ENCODE measurements around the gene GTF2F2.
"Not testable (repeated sequence)": the region's sequence is repeated elsewhere in the genome, so short reads cannot be mapped to it uniquely, and the experiment has no call there.

Gene GTF2F2

DNA sequence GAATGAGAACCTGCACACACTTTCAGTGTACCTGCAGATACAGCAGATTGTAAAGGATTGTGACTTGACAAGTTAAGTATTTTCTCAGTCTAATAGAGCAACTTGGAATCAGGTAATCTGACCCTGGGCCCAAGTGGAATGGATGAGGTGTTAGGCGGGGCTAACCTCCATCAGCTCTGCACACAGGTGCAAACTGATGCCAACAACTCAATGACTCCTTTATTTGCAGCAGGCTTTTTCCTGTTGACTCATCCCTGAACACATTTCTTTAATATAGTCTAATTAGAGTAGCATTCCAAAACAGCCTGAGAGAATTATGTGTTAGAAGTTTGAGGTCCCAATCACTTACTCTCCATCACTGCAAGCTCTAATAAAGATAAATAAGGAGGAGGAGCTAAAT, 171.9 kb downstream of the GTF2F2 start:
- H3K9me3 Mint-ChIP-seq, result no peaks in the 10 kb centered on the region
- H3K27ac Mint-ChIP-seq, result peak overlapping the region; percentile 2
- ATAC-seq (ENCODE audit: low read depth), result no peak
- DNase-seq (ENCODE audit: low spot score in 2 of 2), result no peak
- H3K36me3 Mint-ChIP-seq, result peaks cover 7% of the 10 kb centered on the region
- no peak overlapping the region for H3K4me3 Mint-ChIP-seq
- H3K27me3 Mint-ChIP-seq, result no peaks in the 10 kb centered on the region
- peaks cover 6% of the 10 kb centered on the region for H3K4me1 Mint-ChIP-seq

GRCh38 chr13:45295536-45295935, 175.2 kb downstream of the GTF2F2 start:
- ATAC-seq (ENCODE audit: low read depth) (no peak), DNase-seq (ENCODE audit: low spot score in 2 of 2) (no peak)
- peaks cover 2% of the 10 kb centered on the region for H3K36me3 Mint-ChIP-seq
- peaks cover 13% of the 10 kb centered on the region for H3K4me1 Mint-ChIP-seq
- no peaks in the 10 kb centered on the region for H3K9me3 Mint-ChIP-seq
- no peak overlapping the region for H3K4me3 Mint-ChIP-seq
- H3K27ac Mint-ChIP-seq, result no peak overlapping the region
- no peaks in the 10 kb centered on the region for H3K27me3 Mint-ChIP-seq

- H3K4me1 Mint-ChIP-seq, result peaks cover 13% of the 10 kb centered on the region
- no peaks in the 10 kb centered on the region for H3K9me3 Mint-ChIP-seq
- peak overlapping the region; percentile 28 for H3K27ac Mint-ChIP-seq
- H3K36me3 Mint-ChIP-seq, result peaks cover 2% of the 10 kb centered on the region
- no peaks in the 10 kb centered on the region for H3K27me3 Mint-ChIP-seq
- no peak for DNase-seq (ENCODE audit: low spot score in 2 of 2)
- no peak for ATAC-seq (ENCODE audit: low read depth)
- H3K4me3 Mint-ChIP-seq, result no peak overlapping the region
Observed at GRCh38 chr13:45296259-45296658, 175.9 kb downstream of the GTF2F2 start.

DNA sequence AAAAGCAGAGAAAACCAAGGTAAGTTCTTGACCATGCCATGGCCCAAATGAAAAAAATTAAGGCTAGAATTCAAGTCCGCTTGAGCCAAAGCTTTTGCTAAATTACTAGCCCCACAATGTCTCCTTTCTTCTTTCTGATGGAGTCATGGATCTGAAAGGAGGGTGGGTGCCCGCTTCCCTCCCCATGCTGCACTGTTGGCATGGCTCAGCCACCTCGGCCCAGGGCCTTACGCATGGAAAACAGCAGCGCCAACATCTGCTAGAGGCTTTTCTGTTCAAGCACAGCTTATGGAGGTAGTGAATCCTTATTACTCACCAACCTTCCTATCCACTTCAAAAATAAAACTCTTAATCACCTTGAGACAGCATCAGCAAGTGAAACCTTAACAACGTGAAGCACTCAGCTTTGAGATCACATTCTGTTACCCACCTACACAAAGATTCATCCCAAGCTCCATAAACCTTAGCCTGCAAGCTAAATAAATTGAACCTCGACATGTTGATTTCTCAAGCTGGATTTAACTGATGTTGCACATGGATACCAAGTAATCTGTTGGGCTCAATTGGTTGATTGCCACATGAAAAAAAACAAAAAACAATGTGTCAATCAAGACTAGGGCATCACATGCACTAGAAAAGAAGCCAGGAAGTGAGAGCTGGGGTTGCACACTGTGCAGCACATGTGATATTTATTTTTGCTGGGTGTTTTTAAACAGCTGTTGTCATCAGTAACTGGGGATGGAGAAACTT, 177.3 kb downstream of the GTF2F2 start:
- ATAC-seq (ENCODE audit: low read depth) (peak; percentile 31), DNase-seq (ENCODE audit: low spot score in 2 of 2) (no peak)
- Mint-ChIP-seq H3K4me3 (no peak overlapping the region), H3K4me1 (peaks cover 13% of the 10 kb centered on the region), H3K27me3 (no peaks in the 10 kb centered on the region), H3K36me3 (peaks cover 2% of the 10 kb centered on the region), H3K27ac (no peak overlapping the region), H3K9me3 (no peaks in the 10 kb centered on the region)

DNA sequence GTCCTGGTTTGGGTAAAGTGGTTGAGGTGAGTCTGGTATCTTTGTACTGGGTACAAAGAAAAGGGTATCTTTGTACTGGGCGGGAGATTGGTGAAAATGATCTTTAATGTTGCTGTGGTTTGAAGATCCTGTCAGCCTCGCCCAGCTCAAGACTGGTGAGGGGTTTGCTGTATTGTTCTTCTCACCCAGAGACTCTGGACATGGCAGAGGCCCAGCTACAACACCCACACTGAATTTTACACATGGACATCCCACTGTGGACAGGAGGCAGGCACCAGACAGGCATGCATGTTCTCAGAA, 177.8 kb downstream of the GTF2F2 start:
- no peaks in the 10 kb centered on the region for H3K9me3 Mint-ChIP-seq
- H3K4me3 Mint-ChIP-seq, result no peak overlapping the region
- H3K27ac Mint-ChIP-seq, result peak overlapping the region; percentile 9

DNA sequence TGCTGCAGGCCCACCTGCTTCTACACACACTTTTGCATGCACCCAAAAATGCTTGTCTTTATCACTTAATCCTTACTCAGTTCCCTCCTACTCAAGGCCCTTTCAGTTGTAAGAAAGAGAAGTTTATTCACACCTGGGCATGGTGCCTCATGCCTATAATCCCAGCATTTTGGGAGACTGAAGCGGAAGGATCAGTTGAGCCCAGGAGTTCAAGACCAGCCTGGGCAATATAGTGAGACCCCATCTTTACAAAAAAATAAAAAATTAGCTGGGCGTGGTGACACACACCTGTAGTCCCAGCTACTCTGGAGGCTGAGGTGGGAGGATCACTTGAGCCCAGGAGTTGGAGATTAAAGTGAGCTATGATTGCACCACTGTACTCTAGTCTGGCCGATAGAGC, 178.2 kb downstream of the GTF2F2 start:
- H3K4me3 Mint-ChIP-seq; H3K36me3 Mint-ChIP-seq; ATAC-seq (ENCODE audit: low read depth); H3K9me3 Mint-ChIP-seq; H3K27me3 Mint-ChIP-seq; DNase-seq (ENCODE audit: low spot score in 2 of 2): not testable (repeated sequence)
- peaks cover 13% of the 10 kb centered on the region for H3K4me1 Mint-ChIP-seq
- H3K27ac Mint-ChIP-seq, result peak overlapping the region; percentile 9

More for the DNA sequence above, 177.8 kb downstream of the GTF2F2 start:
- no peaks in the 10 kb centered on the region for H3K27me3 Mint-ChIP-seq
- peaks cover 13% of the 10 kb centered on the region for H3K4me1 Mint-ChIP-seq
- ATAC-seq (ENCODE audit: low read depth) (no peak), DNase-seq (ENCODE audit: low spot score in 2 of 2) (no peak)
- H3K36me3 Mint-ChIP-seq, result peaks cover 2% of the 10 kb centered on the region

DNA sequence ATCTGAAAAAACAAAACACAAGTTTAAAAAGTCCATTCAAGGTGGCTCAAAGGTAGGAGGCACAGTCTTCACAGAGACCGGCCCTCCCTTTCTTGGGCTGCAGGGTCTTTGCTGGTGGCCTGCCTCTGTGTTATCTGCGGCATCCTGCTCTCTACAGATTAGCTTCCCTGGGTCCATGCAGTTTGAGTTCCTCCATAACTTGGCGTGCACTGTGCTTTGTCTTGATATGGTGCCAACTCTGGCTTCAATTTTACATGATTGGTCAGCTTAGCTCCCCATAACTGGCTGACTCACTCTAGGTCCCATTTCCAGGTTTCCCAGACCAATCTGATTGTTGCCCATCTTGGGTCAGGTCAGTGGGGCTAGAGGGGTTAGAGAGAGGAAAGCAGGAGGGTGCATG, 178.9 kb downstream of the GTF2F2 start:
- Mint-ChIP-seq H3K27me3 (peaks cover 2% of the 10 kb centered on the region), H3K9me3 (no peaks in the 10 kb centered on the region), H3K27ac (no peak overlapping the region), H3K4me3 (no peak overlapping the region), H3K4me1 (peaks cover 13% of the 10 kb centered on the region), H3K36me3 (peaks cover 2% of the 10 kb centered on the region)
- DNase-seq (ENCODE audit: low spot score in 2 of 2), result no peak
- ATAC-seq (ENCODE audit: low read depth), result no peak

DNA sequence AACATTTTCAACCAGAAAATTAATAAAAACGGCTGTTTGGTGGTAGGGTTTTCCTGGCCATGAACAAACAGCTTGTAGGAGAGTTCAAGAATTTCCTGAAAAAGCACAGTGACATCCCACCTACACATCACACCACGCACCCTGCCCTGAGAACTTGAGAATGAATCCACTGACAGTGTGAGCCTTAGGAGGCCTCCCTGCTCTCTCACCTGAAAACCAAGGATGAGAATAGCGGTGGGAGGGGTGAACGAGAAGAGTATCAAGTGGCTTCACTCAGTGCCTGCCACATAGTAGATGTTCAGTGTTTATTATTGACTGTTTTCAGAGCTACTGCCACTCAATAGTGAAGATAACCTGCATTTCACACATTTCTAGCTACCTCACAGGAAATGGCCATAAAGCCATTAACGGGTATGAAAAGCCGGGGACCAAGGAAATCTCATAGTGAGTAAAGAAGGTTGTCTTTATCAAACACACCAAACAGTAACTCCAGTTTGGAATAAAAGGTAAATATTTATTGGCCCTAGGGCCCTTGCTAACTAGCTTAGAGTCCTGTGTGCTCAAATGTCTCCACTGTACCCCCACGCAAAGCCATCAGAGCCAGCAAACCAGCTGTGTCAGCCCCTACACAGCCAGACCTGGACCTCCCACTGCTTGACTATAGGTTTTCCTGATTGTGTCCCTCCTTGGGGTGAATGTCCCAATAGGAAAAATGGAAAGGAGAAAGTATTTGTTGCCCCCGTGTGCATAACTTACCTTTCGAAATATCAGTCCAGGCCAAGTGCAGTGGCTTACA, 180.1 kb downstream of the GTF2F2 start:
- no peak for DNase-seq (ENCODE audit: low spot score in 2 of 2)
- no peak for ATAC-seq (ENCODE audit: low read depth)
- H3K9me3 Mint-ChIP-seq, result no peaks in the 10 kb centered on the region
- peaks cover 2% of the 10 kb centered on the region for H3K36me3 Mint-ChIP-seq
- peaks cover 5% of the 10 kb centered on the region for H3K27me3 Mint-ChIP-seq
- H3K4me3 Mint-ChIP-seq, result no peak overlapping the region
- peaks cover 13% of the 10 kb centered on the region for H3K4me1 Mint-ChIP-seq
- H3K27ac Mint-ChIP-seq, result no peak overlapping the region

DNA sequence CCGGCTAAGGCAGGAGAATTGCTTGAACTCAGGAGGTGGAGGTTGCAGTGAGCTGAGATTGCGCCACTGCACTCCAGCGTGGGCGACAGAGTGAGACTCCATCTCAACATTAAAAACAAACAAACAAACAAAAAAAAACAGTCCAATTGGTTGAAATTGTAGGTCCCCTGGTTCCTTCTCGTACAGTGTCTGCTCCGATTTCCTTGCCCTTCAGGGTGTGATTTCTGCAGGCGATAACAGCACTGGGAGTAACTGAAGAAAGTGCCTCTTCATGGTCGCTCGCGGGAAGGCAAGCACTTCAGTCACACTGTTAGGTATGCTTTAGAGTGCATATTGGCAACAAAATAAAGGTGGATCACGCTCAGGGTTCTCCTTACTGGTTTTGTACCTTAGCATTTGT, 181.0 kb downstream of the GTF2F2 start:
- no peak for ATAC-seq (ENCODE audit: low read depth)
- H3K36me3 Mint-ChIP-seq, result peaks cover 2% of the 10 kb centered on the region
- no peak overlapping the region for H3K27ac Mint-ChIP-seq
- DNase-seq (ENCODE audit: low spot score in 2 of 2), result no peak
- H3K4me3 Mint-ChIP-seq, result no peak overlapping the region
- H3K27me3 Mint-ChIP-seq, result peaks cover 5% of the 10 kb centered on the region
- no peaks in the 10 kb centered on the region for H3K9me3 Mint-ChIP-seq
- H3K4me1 Mint-ChIP-seq, result peaks cover 10% of the 10 kb centered on the region

GRCh38 chr13:45302507-45302906, 182.2 kb downstream of the GTF2F2 start:
- DNase-seq (ENCODE audit: low spot score in 2 of 2), result no peak
- ATAC-seq (ENCODE audit: low read depth), result no peak
- Mint-ChIP-seq H3K36me3 (no peaks in the 10 kb centered on the region), H3K9me3 (no peaks in the 10 kb centered on the region), H3K27me3 (peaks cover 5% of the 10 kb centered on the region), H3K4me3 (no peak overlapping the region), H3K27ac (no peak overlapping the region), H3K4me1 (peaks cover 7% of the 10 kb centered on the region)

- H3K4me1 Mint-ChIP-seq, result peaks cover 5% of the 10 kb centered on the region
- peaks cover 5% of the 10 kb centered on the region for H3K27me3 Mint-ChIP-seq
- H3K27ac Mint-ChIP-seq, result no peak overlapping the region
- no peak for DNase-seq (ENCODE audit: low spot score in 2 of 2)
- H3K36me3 Mint-ChIP-seq, result no peaks in the 10 kb centered on the region
- H3K4me3 Mint-ChIP-seq, result no peak overlapping the region
- no peaks in the 10 kb centered on the region for H3K9me3 Mint-ChIP-seq
- ATAC-seq (ENCODE audit: low read depth), result no peak
Observed at GRCh38 chr13:45303026-45303425, 182.7 kb downstream of the GTF2F2 start.

GRCh38 chr13:45303866-45304265, 183.6 kb downstream of the GTF2F2 start:
- DNase-seq (ENCODE audit: low spot score in 2 of 2) (no peak), ATAC-seq (ENCODE audit: low read depth) (no peak)
- H3K9me3 Mint-ChIP-seq, result no peaks in the 10 kb centered on the region
- no peaks in the 10 kb centered on the region for H3K36me3 Mint-ChIP-seq
- no peak overlapping the region for H3K27ac Mint-ChIP-seq
- peaks cover 5% of the 10 kb centered on the region for H3K27me3 Mint-ChIP-seq
- no peak overlapping the region for H3K4me3 Mint-ChIP-seq
- no peaks in the 10 kb centered on the region for H3K4me1 Mint-ChIP-seq

DNA sequence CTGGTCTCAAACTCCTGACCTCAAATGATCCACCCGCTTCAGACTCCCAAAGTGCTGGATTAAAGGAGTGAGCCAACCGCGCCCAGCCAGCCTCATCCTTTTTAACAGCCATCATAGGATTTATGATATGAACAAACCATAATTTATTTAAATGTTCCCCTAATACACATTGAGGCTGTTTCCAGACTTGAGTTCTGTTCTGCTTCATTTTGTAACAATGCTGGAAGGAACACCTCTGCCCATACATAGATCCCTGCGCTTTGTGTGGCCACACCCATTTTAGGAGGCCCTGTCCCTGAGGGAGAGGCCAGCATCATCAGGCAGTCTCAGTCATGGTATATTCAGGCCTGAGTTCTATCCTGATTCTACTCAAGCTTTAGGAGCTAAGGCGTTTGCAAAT, 184.8 kb downstream of the GTF2F2 start:
- Mint-ChIP-seq H3K9me3 (no peaks in the 10 kb centered on the region), H3K27ac (no peak overlapping the region), H3K4me1 (no peaks in the 10 kb centered on the region), H3K27me3 (peaks cover 7% of the 10 kb centered on the region), H3K36me3 (no peaks in the 10 kb centered on the region), H3K4me3 (no peak overlapping the region)
- DNase-seq (ENCODE audit: low spot score in 2 of 2), result no peak
- ATAC-seq (ENCODE audit: low read depth), result no peak

DNA sequence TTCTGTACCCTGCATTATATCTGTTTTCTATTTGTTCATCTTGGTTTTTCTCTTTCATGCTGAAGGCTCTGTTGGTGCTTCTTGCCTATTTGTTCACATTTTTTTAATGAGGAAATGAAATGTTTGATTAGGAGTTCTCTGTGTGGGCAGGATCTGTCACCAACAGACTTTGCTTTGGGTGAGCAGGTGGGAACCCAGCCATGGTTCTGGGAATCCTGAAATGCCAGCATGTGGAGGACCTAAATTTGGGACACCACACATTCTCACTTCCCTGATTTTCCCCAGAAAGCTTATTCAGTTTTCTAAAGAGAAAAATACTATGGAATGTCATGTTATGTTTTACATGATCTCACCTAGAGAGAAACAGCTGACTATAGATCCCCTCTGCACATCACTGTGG, 186.7 kb downstream of the GTF2F2 start:
- Mint-ChIP-seq H3K9me3 (no peaks in the 10 kb centered on the region), H3K27me3 (peaks cover 13% of the 10 kb centered on the region)
- ATAC-seq (ENCODE audit: low read depth), result no peak

More for the DNA sequence above, 186.7 kb downstream of the GTF2F2 start:
- Mint-ChIP-seq H3K36me3 (no peaks in the 10 kb centered on the region), H3K4me3 (no peak overlapping the region), H3K27ac (no peak overlapping the region), H3K4me1 (peaks cover 11% of the 10 kb centered on the region)
- DNase-seq (ENCODE audit: low spot score in 2 of 2), result no peak

All from memory B cell (primary cell).